Measurements from ENCODE around the gene CSGALNACT2.
"Not testable (repeated sequence)": the region's sequence is repeated elsewhere in the genome, so short reads cannot be mapped to it uniquely, and the experiment has no call there.

Gene CSGALNACT2, protein sequence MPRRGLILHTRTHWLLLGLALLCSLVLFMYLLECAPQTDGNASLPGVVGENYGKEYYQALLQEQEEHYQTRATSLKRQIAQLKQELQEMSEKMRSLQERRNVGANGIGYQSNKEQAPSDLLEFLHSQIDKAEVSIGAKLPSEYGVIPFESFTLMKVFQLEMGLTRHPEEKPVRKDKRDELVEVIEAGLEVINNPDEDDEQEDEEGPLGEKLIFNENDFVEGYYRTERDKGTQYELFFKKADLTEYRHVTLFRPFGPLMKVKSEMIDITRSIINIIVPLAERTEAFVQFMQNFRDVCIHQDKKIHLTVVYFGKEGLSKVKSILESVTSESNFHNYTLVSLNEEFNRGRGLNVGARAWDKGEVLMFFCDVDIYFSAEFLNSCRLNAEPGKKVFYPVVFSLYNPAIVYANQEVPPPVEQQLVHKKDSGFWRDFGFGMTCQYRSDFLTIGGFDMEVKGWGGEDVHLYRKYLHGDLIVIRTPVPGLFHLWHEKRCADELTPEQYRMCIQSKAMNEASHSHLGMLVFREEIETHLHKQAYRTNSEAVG

GRCh38 chr10:43138021-43138756 is at the start of gene CSGALNACT2:
CSGALNACT2 (plus strand) TSS chr10:43138445; CDS start chr10:43155150, 16,705 bp downstream.
- DNase-seq: peak in 12 of 14 donors; percentile 66 to 89 (median 77)

DNA sequence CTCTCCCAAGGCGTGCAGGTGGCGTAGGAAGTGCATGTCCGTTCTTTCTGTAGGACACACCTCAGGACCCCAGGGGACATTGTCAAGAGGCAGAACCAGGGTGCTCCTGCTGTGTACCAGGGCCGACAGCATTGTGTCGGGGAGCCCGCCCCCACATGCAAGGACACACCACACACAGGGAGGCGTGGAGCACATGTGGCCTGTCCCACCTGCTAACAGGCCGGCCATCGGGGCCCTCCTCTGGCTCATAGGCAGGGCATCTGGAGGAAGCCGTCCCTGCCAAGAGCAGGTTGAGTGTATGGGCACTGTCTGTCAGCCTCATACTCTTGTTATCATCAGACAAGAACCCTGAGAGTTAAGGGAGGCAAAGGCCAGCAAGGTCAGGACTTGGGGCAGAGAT is 48.7 kb upstream of the CSGALNACT2 start:
- no peak for DNase-seq

DNA sequence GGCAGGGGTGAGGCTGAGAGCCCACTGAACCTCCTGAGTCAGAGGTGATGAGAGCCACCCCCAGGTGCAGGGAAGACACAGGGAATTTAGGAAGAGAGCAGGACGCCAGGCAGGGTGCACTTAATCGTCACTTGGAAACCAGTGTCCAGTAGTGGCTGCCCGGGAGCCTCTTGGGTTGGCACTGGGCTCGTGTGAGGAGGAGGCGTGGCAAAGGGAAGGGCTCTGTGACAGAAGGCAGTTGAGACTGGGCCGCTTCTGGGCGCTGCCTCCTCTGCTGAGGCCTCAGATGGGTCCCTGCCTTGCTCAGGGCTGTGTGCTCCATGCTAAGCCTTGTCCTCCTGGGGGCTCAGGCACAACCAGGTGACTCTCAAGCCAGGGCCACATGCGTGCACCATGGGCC is 48.1 kb upstream of the CSGALNACT2 start:
- DNase-seq: no peak

DNA sequence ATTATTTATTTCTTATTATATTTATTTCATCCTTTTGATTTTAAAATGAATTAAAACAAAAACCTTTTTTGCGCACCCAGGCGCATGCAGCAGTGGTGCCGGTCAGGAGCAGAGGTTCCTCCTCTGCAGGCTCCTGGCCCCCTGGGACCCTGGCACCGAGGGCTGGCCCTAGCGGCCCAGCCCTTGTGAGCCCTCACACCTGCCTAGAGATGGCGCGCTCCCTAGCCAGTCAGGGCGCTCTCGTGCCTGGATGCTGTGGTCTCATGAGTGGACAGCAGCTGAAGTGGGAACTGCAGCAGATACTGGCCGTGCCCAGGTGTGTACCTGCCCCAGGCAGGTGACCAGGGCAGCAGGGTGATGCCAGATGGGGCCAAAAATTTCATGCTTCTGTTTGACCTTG is 47.6 kb upstream of the CSGALNACT2 start:
- DNase-seq: no peak

GRCh38 chr10:43091846-43092245 is 46.4 kb upstream of the CSGALNACT2 start:
- no peak for DNase-seq

GRCh38 chr10:43093423-43094076 is 44.7 kb upstream of the CSGALNACT2 start:
- no peak for DNase-seq

DNA sequence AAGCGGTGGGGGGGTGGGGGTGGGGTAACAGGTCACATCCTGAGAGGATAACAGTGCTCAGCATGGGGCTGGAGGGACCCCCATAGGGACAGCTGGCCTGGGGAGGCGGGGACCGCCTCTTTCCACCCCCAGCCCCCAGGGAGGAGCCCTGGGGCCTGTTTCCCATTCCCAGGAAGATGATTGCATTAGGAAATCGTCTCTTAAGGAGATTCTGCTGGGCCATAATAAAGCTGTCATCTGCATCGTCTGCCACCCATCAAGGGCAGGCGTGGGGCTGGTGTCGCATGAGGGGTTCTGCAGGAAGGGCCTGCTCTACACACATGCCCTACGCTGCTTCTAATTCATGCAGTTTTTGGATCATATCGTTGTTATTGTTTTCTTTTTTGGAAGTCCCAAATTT is 44.2 kb upstream of the CSGALNACT2 start:
- DNase-seq: no peak

DNA sequence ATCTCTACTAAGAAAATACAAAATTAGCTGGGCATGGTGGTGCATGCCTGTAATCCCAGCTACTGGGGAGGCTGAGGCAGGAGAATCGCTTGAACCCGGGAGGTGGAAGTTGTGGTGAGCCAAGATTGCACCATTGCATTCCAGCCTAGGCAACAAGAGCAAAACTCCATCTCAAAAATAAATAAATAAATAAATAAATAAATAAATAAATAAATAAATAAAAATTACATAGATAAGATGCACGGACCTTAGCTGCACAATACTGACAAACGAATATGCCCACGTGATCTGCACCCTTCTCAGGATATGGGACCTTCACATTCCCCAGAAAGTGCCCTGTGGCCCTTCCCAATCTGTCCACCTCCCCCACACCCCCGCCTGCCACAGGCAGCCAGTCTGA is 38.9 kb upstream of the CSGALNACT2 start:
- DNase-seq: not testable (repeated sequence)

DNA sequence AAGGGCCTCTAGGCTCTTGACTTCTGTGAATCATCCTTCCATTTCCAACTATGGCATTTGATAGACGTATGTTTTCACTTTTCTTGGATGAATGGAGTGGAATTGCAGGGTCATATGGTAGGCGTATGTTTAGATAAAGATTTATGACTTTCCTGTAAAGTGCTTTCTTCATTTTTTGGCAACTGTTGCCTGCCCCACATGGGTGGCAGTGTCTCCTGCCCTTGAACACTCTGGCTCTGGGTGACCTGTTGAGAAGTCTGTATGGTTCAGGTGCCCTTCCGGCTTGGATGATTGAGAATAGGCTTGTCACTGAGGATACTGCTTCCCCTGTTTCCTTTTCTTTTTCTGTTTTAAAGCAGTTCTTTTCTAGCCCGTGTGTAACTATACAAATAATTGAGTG is 38.3 kb upstream of the CSGALNACT2 start:
- DNase-seq: no peak

GRCh38 chr10:43100366-43100765 is 37.9 kb upstream of the CSGALNACT2 start:
- no peak for DNase-seq

- DNase-seq: no peak
These were observed 36.0 kb upstream of the CSGALNACT2 start for GRCh38 chr10:43102063-43102828.

DNA sequence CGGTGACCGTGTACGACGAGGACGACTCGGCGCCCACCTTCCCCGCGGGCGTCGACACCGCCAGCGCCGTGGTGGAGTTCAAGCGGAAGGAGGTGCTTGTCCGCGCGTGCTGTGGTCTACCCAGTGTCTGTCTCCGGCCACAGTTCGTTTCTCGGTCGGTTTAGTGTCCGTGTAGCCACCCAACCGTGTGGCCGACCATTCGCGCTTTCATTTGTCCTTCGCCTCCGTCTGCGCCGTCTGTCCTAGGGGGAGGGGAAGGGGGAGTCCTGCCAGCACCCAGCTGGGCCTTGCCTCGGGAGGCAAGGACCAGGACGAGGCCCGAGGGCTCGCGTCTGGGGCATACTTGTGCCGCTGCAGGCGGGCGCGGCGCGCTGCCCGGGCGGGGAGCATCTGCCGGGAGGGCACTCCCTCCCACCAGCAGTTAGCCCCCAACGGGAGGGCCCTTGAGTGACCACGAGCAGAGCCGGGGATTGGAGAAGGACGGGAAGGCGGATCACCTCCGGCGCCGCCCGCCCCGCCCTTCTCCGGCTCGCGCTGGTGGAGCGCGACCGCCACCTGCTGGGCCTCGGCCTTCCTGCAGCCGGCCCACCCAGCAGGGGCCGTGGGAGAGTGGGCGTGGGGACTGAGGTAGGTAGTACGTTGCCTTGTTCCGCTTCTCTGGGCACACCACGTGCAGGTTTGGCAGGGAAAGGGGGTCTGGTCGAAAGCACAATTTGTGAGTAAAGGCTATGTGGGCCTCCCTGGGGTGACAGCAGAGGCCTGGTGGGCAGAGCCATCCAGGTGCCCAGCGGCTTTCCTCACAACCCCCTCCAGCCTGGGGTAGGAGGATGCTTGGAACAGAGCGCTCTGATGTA is 32.9 kb upstream of the CSGALNACT2 start:
- peak in 12 of 14 donors; percentile 9 to 76 (median 50) for DNase-seq

DNA sequence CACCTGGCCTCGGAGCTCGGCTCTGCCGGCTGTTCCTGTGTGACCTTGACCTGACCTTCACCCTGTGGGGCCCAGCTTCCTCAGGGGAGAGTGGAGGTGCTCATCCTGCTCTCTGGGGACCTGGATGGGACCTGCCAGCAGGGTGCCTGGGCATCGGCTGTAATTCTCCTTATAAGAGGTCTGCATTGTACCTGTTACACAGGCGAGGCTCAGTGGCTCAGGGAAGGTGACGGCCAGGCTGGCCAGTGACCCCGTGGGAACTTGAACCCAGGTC is 32.4 kb upstream of the CSGALNACT2 start:
- no peak for DNase-seq

DNA sequence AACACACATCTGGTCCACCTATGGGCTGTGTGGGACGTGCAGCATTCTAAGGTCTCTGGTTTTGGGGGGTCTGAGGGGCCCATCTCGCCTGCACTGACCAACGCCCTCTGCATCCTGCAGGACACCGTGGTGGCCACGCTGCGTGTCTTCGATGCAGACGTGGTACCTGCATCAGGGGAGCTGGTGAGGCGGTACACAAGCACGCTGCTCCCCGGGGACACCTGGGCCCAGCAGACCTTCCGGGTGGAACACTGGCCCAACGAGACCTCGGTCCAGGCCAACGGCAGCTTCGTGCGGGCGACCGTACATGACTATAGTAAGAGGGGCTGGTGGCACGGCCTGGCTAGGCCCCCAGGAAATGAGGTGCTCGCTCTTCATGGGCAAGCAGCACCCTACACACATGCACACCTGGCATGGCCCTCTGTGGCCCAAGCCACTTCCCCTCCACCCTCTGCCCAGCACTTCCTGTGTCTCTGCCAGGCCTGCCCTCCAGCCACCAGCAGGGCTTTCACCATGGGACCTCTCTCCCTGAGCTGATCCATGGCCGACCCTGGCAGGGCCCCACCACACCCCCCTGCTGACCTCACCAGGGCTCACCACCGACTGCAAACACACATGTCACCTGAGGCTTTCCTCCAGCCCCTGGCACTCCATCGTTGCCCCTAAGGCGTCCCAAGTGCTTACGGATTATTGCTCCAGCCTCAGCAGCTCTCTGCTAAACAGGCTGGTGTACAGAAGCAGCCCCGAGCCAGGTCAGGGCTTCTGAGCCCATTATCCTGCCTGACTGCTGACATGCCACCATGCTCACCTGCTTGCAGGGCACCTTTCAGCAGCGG is 31.8 kb upstream of the CSGALNACT2 start:
- no peak for DNase-seq

DNA sequence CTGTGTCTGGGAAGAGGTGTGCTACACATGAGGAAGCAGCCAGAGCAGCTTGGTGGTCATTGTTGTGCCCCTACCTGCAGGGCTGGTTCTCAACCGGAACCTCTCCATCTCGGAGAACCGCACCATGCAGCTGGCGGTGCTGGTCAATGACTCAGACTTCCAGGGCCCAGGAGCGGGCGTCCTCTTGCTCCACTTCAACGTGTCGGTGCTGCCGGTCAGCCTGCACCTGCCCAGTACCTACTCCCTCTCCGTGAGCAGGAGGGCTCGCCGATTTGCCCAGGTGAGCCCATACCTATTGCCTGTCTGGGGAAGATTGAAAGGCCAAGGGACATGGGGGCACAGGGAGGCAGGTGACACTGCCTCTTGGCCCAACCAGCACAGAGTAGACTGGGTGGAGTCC is 29.3 kb upstream of the CSGALNACT2 start:
- no peak for DNase-seq

DNA sequence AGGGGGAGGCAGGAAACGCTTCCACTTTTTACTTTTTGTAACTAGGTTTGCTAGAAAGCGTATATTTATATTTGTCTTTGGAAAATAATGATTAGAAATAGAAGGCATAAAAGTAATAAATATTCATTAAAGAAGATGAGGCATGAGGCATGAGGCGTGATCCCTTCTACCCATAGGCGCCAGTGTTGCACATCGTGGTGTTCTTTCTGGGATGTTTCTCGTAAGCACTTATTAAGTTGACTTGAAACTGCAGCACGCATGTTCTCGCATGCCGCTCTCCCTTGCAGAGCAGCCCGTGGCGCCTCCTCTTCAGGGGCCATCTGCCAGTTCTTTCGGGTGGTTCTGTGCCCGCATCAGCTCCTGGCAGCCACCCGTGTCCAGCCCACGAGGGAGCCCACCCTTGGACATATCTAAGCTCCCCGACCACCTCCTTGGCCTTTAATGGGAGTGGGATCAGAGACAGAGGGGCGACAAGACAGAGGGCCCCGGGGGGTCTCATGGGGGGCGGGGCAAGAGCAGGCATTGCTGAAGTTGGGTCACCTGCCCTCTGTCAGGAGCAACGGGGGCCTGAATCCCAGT is 28.5 kb upstream of the CSGALNACT2 start:
- DNase-seq: no peak

DNA sequence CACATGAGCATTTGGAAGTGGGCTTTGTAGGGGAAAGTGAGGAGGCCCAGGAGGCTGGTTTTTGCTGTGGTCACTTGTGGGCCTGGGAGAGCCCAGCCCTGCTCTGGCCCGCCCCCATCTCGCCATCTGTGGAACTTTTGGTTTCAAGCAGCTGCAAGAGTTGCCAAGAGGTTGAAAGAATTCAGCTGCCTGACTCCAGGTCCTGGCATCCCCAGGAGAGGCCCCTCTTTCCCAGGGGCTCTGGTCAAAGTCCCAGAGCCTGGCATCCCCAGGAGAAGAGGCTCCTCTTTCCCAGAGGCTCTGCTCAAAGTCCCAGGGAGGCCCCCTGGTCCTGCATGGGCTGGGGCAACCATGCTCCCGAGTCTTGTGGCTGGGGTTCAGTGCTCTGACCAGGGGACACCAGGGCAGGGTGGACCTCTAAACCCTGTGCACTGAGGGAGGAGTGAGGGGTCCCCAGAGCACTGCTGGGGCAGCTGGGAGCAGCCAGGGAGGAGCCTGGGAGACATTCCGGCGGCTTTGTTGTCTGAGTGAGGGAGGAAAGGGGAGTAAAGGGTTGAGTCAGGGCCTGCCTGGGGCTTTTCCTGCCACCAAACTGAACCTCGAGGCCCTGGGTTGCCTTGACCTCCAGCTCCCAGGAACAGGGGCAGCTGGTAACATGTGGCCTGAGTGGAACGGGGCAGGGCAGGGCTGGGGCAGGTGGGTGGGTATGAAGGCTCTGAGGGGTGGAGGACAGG is 27.7 kb upstream of the CSGALNACT2 start:
- no peak for DNase-seq

GRCh38 chr10:43111101-43111500 is 27.1 kb upstream of the CSGALNACT2 start:
- no peak for DNase-seq

DNA sequence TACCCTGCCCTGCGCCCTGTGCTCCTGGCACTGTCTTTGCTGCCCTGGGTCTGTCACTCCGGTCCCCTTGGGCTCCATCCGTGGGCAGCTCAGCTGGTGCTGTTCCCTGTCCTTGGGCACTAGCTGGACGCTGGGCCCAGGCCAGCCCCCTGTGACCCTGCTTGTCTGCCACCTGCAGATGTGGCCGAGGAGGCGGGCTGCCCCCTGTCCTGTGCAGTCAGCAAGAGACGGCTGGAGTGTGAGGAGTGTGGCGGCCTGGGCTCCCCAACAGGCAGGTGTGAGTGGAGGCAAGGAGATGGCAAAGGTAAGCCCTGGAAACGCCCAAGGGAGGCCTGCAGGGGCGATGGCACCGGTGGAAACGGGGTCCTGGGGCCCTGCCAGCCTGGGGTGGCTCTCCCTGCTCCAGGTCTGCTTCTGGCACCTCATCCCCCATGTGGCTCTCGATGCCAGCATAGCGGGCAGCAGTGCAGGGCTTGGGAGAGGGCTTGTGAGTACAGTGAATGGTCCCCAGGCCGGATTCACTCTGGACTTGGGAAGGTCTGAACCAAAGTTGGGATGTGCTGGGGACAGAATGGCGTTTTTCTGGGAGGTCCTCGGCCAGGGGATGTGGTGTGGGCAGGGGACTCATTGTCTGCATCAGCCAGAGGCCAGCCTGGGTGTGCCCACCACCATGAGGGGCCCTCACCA is 26.2 kb upstream of the CSGALNACT2 start:
- no peak for DNase-seq
